Motor neuron (in vitro differentiated cells): ENCODE measurements around the gene FLII. TPM values are rescaled to one million over a fixed set of nuclear protein-coding genes. Genes with fewer than 3 reads are reported as not detected.

Experiments used
- total RNA-seq, 8 experiments: library from RNA; unstranded; fragments of 300-600 nt; gene quantifications; 2 replicates each; pipeline versions ENCODE4 v1.2.3 to v1.2.4, GENCODE V29; 2022

Gene FLII
- total RNA-seq, 8 experiments from 2014 or later = 62.9 to 150 (median 109) TPM

Other genes with a start within 250 kb of the FLII start
- gene ATPAF2, start 219.6 kb downstream of the FLII start, total RNA-seq = 10 to 100 TPM; 12.7 to 38.9 (median 23.2) TPM
- gene GID4, start 219.3 kb downstream of the FLII start, total RNA-seq = 10 to 100 TPM in 3 of 8 experiments, 1 to 10 TPM in 5; 6.0 to 13.0 (median 8.2) TPM
- 10 to 100 TPM; 16.8 to 40.1 (median 25.8) TPM for gene DRG2, start 170.8 kb downstream of the FLII start, total RNA-seq
- gene MYO15A, start 150.0 kb downstream of the FLII start, total RNA-seq = 1 to 10 TPM in 5 of 8 experiments, under 1 TPM in 3; 0.14 to 4.9 (median 1.2) TPM
- 100 to 1,000 TPM in 2 of 8 experiments, 10 to 100 TPM in 6; 60.4 to 140 (median 79.8) TPM for gene ALKBH5, start 74.9 kb downstream of the FLII start, total RNA-seq
- gene LLGL1, start 33.1 kb downstream of the FLII start, total RNA-seq = 10 to 100 TPM; 13.9 to 41.7 (median 23.3) TPM
- 10 to 100 TPM in 5 of 8 experiments, 1 to 10 TPM in 3; 5.9 to 19.1 (median 13.0) TPM for gene MIEF2, start 1.9 kb upstream of the FLII start, total RNA-seq
- 10 to 100 TPM; 21.6 to 52.6 (median 28.4) TPM for gene TOP3A, start 56.3 kb upstream of the FLII start, total RNA-seq
- 10 to 100 TPM in 4 of 8 experiments, 1 to 10 TPM in 4; 6.1 to 16.4 (median 11.5) TPM for gene SMCR8, start 56.6 kb upstream of the FLII start, total RNA-seq
- 10 to 100 TPM in 3 of 8 experiments, 1 to 10 TPM in 5; 1.6 to 22.1 (median 3.5) TPM for gene SHMT1, start 104.8 kb upstream of the FLII start, total RNA-seq
- under 1 TPM in 1 of 8 experiments, not detected in 7; 0.25 TPM for gene EVPLL, start 119.0 kb upstream of the FLII start, total RNA-seq
- gene LGALS9C, start 218.1 kb upstream of the FLII start, total RNA-seq = under 1 TPM in 6 of 8 experiments, not detected in 2; 0.14 to 0.92 (median 0.47) TPM